ENCODE data around the gene ABL2. TPM values are rescaled to one million over a fixed set of nuclear protein-coding genes. Genes with fewer than 3 reads are reported as not detected.
"Not testable (repeated sequence)": the region's sequence is repeated elsewhere in the genome, so short reads cannot be mapped to it uniquely, and the experiment has no call there.

Gene ABL2
- total RNA-seq, 3 donors from 2014 or later, result 14.8 to 22.2 (median 18.6) TPM

- intact Hi-C loops (cut with DNase I, micrococcal nuclease), result no loop called here
- DNase-seq (no peak), ATAC-seq (no peak)
- Histone ChIP-seq H3K4me3 (no peak overlapping the region), H3K4me1 (ENCODE audit: low read depth) (no peaks in the 10 kb centered on the region), H3K9me3 (peaks cover 2% of the 10 kb centered on the region), H3K36me3 (ENCODE audit: low read depth) (no peaks in the 10 kb centered on the region)
- TF ChIP-seq, protein P1, sequence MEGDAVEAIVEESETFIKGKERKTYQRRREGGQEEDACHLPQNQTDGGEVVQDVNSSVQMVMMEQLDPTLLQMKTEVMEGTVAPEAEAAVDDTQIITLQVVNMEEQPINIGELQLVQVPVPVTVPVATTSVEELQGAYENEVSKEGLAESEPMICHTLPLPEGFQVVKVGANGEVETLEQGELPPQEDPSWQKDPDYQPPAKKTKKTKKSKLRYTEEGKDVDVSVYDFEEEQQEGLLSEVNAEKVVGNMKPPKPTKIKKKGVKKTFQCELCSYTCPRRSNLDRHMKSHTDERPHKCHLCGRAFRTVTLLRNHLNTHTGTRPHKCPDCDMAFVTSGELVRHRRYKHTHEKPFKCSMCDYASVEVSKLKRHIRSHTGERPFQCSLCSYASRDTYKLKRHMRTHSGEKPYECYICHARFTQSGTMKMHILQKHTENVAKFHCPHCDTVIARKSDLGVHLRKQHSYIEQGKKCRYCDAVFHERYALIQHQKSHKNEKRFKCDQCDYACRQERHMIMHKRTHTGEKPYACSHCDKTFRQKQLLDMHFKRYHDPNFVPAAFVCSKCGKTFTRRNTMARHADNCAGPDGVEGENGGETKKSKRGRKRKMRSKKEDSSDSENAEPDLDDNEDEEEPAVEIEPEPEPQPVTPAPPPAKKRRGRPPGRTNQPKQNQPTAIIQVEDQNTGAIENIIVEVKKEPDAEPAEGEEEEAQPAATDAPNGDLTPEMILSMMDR (IDR thresholded peaks at IDR 0.05), result no peak
Measured at GRCh38 chr1:179145521-179145920, 84.0 kb downstream of the ABL2 start.

DNA sequence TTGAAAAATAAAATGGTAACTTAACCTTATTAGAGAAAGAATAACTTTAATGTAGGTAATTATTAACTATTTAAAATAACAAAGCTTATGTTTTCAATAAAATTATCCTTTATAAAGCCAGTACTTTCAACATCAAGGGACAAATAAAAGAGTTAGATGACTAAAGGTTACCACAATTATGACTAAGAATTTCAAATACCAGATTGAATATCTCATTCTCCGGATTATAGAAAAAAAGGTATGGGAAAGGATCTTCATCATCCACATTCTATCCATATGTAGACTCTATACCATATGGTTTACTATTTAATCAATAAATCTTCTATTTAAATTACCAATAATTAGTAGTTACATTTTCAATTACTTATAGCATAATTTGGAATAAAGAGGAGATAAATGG, 84.9 kb downstream of the ABL2 start:
- Histone ChIP-seq H3K4me1 (ENCODE audit: low read depth) (no peaks in the 10 kb centered on the region), H3K4me3 (no peak overlapping the region), H3K9me3 (no peaks in the 10 kb centered on the region), H3K36me3 (ENCODE audit: low read depth) (no peaks in the 10 kb centered on the region)
- DNase-seq (no peak), ATAC-seq (no peak)
- TF ChIP-seq, protein P1 (IDR thresholded peaks at IDR 0.05), result no peak
- intact Hi-C loops (cut with DNase I, micrococcal nuclease), result no loop called here

DNA sequence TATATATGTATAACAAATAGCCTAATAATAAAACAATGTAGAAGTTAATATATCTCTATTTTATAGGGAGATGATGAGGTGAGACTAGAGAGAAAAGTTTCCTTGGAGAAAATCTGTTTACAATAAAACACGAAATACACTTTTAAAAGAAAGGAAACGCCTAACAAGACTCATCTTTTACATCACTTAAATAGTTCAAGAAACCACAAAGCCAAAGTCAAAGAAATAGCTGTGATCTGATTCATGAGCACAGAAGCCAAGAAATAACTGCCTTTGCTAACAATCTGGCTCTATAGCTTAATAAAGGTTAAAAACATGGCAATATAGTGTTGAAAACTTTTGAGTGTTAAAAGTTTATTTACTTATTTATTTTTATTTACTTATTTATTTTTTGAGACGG, 86.2 kb downstream of the ABL2 start:
- H3K9me3 ChIP-seq, result no peaks in the 10 kb centered on the region
- H3K4me1 ChIP-seq (ENCODE audit: low read depth), result no peaks in the 10 kb centered on the region
- DNase-seq (no peak), ATAC-seq (no peak)
- intact Hi-C loops (cut with DNase I, micrococcal nuclease), result no loop called here
- TF ChIP-seq, protein P1 (IDR thresholded peaks at IDR 0.05), result no peak
- H3K36me3 ChIP-seq (ENCODE audit: low read depth), result no peaks in the 10 kb centered on the region
- no peak overlapping the region for H3K4me3 ChIP-seq

GRCh38 chr1:179142889-179143299, 86.6 kb downstream of the ABL2 start:
- TF ChIP-seq, protein P1 (IDR thresholded peaks at IDR 0.05), result no peak
- Histone ChIP-seq H3K36me3 (ENCODE audit: low read depth) (no peaks in the 10 kb centered on the region), H3K4me1 (ENCODE audit: low read depth) (no peaks in the 10 kb centered on the region), H3K9me3 (no peaks in the 10 kb centered on the region), H3K4me3 (no peak overlapping the region)
- DNase-seq (no peak), ATAC-seq (peak; percentile 74)
- intact Hi-C loops (cut with DNase I, micrococcal nuclease), result no loop called here

GRCh38 chr1:179141592-179142251, 87.8 kb downstream of the ABL2 start:
- peak; percentile 63 for ATAC-seq

DNA sequence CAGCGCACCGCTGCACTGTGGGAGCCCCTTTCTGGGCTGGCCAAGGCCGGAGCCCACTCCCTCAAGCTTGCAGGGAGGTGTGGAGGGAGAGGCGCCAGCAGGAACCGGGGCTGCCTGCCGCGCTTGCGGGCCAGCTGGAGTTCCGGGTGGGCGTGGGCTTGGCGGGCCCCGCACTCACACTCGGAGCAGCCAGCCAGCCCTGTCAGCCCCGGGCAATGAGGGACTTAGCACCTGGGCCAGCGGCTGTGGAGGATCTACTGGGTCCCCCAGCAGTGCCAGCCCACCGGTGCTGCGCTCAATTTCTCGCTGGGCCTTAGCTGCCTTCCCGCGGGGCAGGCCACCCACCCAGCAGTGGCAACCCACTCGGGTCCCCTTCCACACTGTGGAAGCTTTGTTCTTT, 90.7 kb downstream of the ABL2 start:
- H3K4me1 ChIP-seq (ENCODE audit: low read depth); ATAC-seq; H3K36me3 ChIP-seq (ENCODE audit: low read depth); DNase-seq; H3K9me3 ChIP-seq; intact Hi-C loops (cut with DNase I, micrococcal nuclease); H3K4me3 ChIP-seq: not testable (repeated sequence)

More at GRCh38 chr1:179141592-179142251, 87.8 kb downstream of the ABL2 start:
- H3K4me1 ChIP-seq (ENCODE audit: low read depth), result no peaks in the 10 kb centered on the region
- intact Hi-C loops (cut with DNase I, micrococcal nuclease), result no loop called here
- no peaks in the 10 kb centered on the region for H3K9me3 ChIP-seq
- no peak for DNase-seq
- TF ChIP-seq, protein P1 (IDR thresholded peaks at IDR 0.05), result no peak
- H3K4me3 ChIP-seq, result no peak overlapping the region
- H3K36me3 ChIP-seq (ENCODE audit: low read depth), result no peaks in the 10 kb centered on the region
